ENCODE results near the gene TSR3. TPM values are rescaled to one million over a fixed set of nuclear protein-coding genes. Genes with fewer than 3 reads are reported as not detected.

The TSR3 gene
- polyA plus RNA-seq, 1 of the 3 experiments (the other 2 are of a cell fraction), result 87.3 TPM

DNA sequence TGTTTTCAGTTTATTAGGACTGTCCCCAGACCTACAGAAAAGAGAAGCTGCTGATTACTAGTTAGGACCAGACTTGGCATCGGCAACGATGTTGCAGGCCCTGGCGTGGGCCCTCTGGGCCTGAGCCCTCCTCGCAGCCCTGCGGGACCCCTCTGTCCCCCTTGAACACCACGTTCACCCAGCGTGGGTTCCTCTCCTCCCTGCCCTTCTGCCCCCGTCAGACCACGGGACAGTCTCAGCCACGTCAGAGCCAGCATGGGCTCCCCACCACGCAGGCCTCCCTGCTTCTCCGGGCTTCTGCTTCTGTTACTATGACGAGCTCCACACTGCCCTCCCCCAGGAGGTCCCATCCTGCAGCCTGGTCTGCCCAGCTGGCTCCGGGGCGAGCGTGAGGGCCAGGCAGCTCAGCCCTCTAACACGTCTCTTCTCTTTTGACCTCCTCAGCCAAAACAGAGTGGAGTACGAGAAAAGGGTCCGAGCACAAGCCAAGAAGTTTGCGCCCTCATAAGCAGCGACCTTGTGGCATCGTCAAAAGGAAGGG lies 27.3 kb downstream of the TSR3 start:
- H3K36me3 ChIP-seq (replicated peaks in 1 of 2; ENCODE audit: control insufficient read depth in 1 of 2, insufficient read depth in 2 of 2, low read length in 1 of 2), result peaks cover 4 to 42% of the 10 kb centered on the region in 2 experiments
- H3K27ac ChIP-seq (ENCODE audit: low read depth in 2 of 2, low read length in 1 of 2), result no peak overlapping the region
- no peak for DNase-seq

DNA sequence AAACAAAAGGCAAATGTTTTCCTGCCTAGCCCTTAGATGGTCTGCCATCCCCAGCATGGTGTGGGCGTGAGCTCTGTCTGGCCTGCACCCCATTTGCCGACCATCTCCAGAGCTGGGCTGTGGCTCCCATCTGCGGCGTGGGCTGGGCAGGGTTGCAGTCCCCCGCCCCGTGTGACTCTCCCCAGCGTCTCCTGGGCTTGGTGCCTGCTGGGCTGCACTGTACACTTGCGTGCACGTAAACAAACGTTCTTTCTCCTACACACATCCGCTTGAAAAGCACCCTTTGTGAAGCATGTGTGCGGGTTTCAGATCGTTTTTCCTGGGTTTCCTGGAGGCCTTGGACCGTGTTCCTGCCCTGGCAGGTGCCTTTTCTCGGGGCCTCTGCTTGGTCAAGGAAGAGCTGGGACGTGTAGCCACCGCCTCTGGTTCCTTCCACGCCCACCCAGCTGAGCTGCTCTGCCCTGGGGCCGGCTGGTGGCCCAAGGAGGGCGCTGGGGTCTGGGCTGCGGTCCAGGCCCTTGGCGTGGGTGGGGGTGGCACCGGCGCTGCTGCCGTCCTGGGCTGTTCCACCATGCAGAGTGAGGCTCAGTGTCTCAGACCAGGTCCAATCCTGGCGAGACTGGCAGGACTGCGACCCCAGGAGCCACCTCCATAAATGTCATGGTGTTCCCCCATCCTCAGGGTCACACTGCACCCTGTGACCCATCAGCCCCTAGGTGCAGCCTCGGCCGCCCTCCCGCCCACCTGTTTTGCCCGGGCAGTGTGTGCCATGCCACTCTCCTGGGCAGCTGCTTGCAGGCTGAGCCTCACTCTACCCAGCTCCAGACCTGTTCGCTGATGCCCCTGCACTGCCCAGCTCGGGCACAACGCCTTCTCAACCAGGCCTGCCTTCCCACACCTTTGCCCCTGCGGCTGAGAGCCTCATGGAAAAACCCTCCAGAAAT lies 28.1 kb downstream of the TSR3 start:
- peaks cover 5% of the 10 kb centered on the region for H3F3A ChIP-seq (replicated peaks; ENCODE audit: insufficient read depth)
- H4K20me1 ChIP-seq (ENCODE audit: insufficient read depth), result peaks cover 25% of the 10 kb centered on the region; the same call in 1 of the 2 replicates
- H3K9me3 ChIP-seq, result no peaks in the 10 kb centered on the region
- H3K4me1 ChIP-seq (ENCODE audit: control insufficient read depth in 1 of 2, insufficient read depth in 2 of 2, low read depth in 1 of 2, low read length in 1 of 2), result no peaks in the 10 kb centered on the region
- H3K9me2 ChIP-seq, result no peaks in the 10 kb centered on the region
- WGBS (ENCODE audit: low lambda C conversion rate), result 88% methylated on average over 8 of the region's 35 CpGs
- no peak overlapping the region for H3K9ac ChIP-seq
- CTCF ChIA-PET, result interaction anchor here (1.0 to 1.6 kb wide), 3 partner anchors 9 to 23 kb away, joined by 3 to 4 read pairs (median 3); no protein-coding TSS in a partner anchor
- POLR2A ChIA-PET, result no interaction called here
- no peak overlapping the region for H2AFZ ChIP-seq (ENCODE audit: low read depth)
- H3K4me2 ChIP-seq, result no peak overlapping the region
- no peak overlapping the region for H3K4me3 ChIP-seq (ENCODE audit: low read depth in 2 of 2, low read length in 1 of 2)
- DNase-seq, result no peak
- peaks cover 8 to 50% of the 10 kb centered on the region in 2 experiments for H3K36me3 ChIP-seq (replicated peaks in 1 of 2; ENCODE audit: control insufficient read depth in 1 of 2, insufficient read depth in 2 of 2, low read length in 1 of 2)
- peaks cover 8% of the 10 kb centered on the region; the same call in 1 of the 2 replicates for H3K79me2 ChIP-seq (ENCODE audit: insufficient read depth)
- H3K27me3 ChIP-seq (ENCODE audit: insufficient read depth), result no peaks in the 10 kb centered on the region
- no peak overlapping the region for H3K27ac ChIP-seq (ENCODE audit: low read depth in 2 of 2, low read length in 1 of 2)
- TF ChIP-seq, protein P1, sequence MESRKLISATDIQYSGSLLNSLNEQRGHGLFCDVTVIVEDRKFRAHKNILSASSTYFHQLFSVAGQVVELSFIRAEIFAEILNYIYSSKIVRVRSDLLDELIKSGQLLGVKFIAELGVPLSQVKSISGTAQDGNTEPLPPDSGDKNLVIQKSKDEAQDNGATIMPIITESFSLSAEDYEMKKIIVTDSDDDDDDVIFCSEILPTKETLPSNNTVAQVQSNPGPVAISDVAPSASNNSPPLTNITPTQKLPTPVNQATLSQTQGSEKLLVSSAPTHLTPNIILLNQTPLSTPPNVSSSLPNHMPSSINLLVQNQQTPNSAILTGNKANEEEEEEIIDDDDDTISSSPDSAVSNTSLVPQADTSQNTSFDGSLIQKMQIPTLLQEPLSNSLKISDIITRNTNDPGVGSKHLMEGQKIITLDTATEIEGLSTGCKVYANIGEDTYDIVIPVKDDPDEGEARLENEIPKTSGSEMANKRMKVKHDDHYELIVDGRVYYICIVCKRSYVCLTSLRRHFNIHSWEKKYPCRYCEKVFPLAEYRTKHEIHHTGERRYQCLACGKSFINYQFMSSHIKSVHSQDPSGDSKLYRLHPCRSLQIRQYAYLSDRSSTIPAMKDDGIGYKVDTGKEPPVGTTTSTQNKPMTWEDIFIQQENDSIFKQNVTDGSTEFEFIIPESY (IDR thresholded peaks at IDR 0.05; ENCODE audit: borderline replicate concordance, low read depth), result no peak
- TF ChIP-seq NFIC (IDR thresholded peaks at IDR 0.05; ENCODE audit: borderline replicate concordance), result no peak
- TF ChIP-seq, protein P2, sequence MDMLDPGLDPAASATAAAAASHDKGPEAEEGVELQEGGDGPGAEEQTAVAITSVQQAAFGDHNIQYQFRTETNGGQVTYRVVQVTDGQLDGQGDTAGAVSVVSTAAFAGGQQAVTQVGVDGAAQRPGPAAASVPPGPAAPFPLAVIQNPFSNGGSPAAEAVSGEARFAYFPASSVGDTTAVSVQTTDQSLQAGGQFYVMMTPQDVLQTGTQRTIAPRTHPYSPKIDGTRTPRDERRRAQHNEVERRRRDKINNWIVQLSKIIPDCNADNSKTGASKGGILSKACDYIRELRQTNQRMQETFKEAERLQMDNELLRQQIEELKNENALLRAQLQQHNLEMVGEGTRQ (IDR thresholded peaks at IDR 0.05; ENCODE audit: borderline replicate concordance, low read depth, low read length), result no peak
- TF ChIP-seq, protein P3, sequence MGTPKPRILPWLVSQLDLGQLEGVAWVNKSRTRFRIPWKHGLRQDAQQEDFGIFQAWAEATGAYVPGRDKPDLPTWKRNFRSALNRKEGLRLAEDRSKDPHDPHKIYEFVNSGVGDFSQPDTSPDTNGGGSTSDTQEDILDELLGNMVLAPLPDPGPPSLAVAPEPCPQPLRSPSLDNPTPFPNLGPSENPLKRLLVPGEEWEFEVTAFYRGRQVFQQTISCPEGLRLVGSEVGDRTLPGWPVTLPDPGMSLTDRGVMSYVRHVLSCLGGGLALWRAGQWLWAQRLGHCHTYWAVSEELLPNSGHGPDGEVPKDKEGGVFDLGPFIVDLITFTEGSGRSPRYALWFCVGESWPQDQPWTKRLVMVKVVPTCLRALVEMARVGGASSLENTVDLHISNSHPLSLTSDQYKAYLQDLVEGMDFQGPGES (IDR thresholded peaks at IDR 0.05; ENCODE audit: low read depth, low read length), result no peak

More for the DNA sequence above, 27.3 kb downstream of the TSR3 start:
- no peaks in the 10 kb centered on the region for H3K27me3 ChIP-seq (ENCODE audit: insufficient read depth)
- H3K9me2 ChIP-seq, result no peaks in the 10 kb centered on the region
- H4K20me1 ChIP-seq (ENCODE audit: insufficient read depth), result peaks cover 17% of the 10 kb centered on the region; the same call in 1 of the 2 replicates
- no peaks in the 10 kb centered on the region for H3K79me2 ChIP-seq (ENCODE audit: insufficient read depth)
- 91% methylated on average over 22 of the region's 22 CpGs for WGBS (ENCODE audit: low lambda C conversion rate)
- no peak overlapping the region for H2AFZ ChIP-seq (ENCODE audit: low read depth)
- TF ChIP-seq, protein P4, sequence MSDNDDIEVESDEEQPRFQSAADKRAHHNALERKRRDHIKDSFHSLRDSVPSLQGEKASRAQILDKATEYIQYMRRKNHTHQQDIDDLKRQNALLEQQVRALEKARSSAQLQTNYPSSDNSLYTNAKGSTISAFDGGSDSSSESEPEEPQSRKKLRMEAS (IDR thresholded peaks at IDR 0.05; ENCODE audit: low read depth), result no peak
- no peak for TF ChIP-seq FOXM1 (IDR thresholded peaks at IDR 0.05; ENCODE audit: low read depth)
- TF ChIP-seq CHD2 (IDR thresholded peaks at IDR 0.05; ENCODE audit: low read length, partially characterized antibody), result no peak
- TF ChIP-seq SMC3 (IDR thresholded peaks at IDR 0.05; ENCODE audit: low read depth, low read length), result no peak
- TF ChIP-seq GABPA (IDR thresholded peaks at IDR 0.05; ENCODE audit: low read depth), result no peak
- H3K4me2 ChIP-seq, result no peak overlapping the region
- ChIA-PET POLR2A (no interaction called here), CTCF (interaction anchor here (1.0 to 1.6 kb wide), 3 partner anchors 8 to 22 kb away, joined by 3 to 4 read pairs (median 3); no protein-coding TSS in a partner anchor)
- H3K4me3 ChIP-seq (ENCODE audit: low read depth in 2 of 2, low read length in 1 of 2), result no peak overlapping the region
- no peak overlapping the region for H3K9ac ChIP-seq
- H3F3A ChIP-seq (replicated peaks; ENCODE audit: insufficient read depth), result peaks cover 5% of the 10 kb centered on the region
- no peaks in the 10 kb centered on the region for H3K4me1 ChIP-seq (ENCODE audit: control insufficient read depth in 1 of 2, insufficient read depth in 2 of 2, low read depth in 1 of 2, low read length in 1 of 2)
- no peaks in the 10 kb centered on the region for H3K9me3 ChIP-seq

Data from SK-N-SH (cell line).